Midbrain (tissue), 1 donor: ENCODE data around the gene PPP2R5C.
"Not testable (repeated sequence)": the region's sequence is repeated elsewhere in the genome, so short reads cannot be mapped to it uniquely, and the experiment has no call there.

Experiments
- DNase-seq: peaks from one replicate; lab custom pipeline; 2025; lab: John Stamatoyannopoulos, UW

PPP2R5C gene

DNA sequence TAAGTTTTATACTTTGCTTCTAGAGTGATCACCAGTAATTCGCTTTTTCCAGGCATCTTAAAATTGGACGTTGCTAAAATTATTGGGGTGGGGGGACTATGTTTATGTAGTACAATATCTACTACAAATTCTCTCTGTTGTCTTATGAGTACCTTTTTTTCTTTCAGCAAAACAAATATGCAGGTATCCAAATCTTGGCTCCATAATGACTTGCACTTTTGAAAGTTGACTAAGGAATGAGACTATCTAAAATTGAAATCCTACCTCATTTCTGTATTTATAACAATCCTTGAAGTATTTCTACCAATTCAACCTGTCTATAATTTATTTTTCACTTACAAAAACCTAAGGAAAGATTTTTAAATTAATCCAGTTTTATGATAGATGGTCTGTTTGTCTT, 205.2 kb downstream of the PPP2R5C start:
- DNase-seq = no peak

DNA sequence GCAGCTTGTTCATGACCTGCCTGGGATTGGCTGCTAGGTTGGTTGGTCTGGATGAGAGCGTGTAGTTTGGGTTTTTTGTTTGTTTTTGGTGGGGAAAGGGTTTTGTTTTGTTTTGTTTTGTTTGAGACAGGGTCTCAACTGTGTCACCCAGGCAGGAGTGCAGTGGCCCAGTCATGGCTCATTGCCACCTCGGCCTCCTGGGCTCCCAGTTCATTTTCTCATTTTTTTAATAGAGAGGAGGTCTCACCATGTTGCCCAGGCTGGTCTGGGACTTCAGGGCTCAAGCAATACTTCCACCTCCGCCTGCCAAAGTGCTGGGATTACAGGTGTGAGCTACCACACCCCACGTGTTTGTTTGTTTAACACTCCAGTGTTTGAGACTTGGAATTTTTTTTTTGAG, 206.7 kb downstream of the PPP2R5C start:
- DNase-seq = no peak

DNA sequence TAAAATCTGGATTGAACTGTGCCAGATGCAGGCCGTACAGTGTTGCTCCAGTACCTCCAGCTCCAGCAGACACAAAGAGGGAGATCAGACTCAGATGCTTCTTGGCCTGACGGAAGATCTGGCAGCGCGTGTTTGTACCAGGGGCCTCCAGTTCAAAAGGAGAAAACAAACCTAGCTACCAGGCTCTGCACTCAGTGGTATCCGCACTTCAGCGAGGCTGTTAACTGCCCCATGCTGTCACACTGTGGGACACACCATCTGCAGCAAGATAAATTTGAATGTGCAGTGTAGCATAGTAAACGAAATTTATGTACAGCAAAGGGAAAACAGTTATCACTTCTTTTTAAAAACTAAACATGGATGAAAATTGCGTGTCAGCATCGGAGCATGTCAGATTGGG, 208.0 kb downstream of the PPP2R5C start:
- DNase-seq = no peak

DNA sequence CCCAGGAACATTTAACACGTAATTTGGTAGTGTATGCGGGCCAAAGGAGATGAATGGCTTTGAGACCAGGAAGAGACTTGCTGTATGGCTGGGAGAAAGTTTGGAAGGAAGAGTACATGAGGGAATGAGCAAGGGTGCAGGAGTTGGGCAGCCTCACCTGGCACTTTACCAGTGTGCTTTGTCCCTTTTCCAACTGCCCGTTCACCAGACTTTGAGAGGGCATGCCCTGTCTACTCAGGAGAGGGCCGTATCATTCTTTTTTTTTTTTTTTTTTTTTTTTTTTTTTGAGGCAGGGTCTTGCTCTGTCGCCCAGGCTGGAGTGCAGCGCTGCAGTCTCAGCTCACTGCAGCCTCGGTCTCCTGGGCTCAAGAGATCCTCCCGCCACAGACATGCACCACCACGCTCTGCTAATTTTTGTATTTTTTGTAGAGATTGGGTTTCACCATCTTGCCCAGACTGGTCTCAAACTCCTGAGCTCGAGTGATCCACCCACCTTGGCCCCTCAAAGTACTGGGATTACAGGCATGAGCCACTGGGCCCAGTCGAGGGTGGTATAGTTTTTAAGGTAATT, 209.4 kb downstream of the PPP2R5C start:
- no peak for DNase-seq

DNA sequence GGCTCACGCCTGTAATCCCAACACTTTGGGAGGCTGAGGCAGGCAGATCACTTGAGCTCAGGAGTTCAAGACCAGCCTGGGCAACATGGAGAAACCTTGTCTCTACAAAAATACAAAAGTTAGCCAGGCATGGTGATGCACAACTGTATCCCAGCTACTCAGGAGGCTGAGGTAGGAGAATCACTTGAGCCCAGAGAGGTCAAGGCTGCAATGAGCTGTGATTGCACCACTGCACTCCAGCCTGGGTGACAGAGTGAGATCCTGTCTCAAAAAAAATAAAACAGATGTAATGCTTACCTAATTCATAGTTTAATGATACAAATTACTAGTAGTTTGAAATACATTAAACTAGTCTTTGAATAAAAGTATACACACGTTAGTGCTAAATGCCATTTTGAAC, 209.9 kb downstream of the PPP2R5C start:
- not testable (repeated sequence) for DNase-seq

DNA sequence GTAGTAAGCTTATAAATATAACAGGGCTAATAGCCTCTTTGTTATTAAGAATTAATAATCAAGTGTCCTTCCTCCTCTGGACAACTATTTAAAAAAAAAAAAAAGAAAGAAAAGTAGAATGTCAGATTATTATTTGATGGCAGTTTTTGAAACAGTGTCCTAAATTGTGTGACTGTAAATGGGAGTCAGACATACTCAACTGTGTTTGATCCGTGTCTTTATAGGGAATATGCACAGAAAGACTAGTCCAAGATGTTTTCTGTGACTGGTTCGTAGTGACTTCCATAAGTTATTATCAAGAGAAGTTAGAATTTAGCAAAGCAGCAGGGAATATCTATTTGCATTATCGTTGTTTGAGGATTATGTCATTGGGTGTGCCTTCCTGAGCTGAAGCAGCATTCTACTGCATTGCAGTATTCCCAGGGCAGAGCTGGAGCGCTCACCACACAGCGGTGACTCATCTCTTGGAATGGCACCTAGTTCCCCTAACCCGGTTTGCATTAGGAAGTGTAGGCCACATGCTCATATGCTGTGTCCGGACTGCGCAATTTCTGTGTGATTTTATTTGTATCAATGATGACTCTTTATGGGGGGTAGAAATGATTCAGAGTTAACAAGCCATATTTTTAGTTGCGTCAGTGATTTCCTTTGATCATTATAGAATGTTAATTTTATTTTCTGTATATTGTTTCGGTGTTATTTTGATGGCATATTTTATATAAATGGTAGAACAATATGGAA, 210.8 kb downstream of the PPP2R5C start:
- peak; percentile 25 for DNase-seq

DNA sequence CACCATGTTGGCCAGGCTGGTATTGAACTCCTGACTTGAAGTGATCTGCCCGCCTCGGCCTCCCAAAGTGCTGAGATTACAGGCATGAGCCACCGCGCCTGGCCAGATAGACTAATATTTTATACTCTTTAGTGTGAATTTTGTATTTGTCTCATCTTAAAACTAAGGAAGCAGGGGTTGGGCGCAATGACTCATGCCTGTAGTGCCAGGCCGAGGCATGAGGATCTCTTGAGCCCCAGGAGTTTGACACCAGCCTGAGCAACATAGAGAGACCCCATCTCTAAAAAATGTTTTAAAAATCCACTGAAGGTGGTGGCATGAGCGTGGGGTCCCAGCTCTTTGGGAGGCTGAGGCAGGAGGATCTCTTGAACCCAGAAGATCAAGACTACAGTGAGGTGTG, 211.8 kb downstream of the PPP2R5C start:
- no peak for DNase-seq

DNA sequence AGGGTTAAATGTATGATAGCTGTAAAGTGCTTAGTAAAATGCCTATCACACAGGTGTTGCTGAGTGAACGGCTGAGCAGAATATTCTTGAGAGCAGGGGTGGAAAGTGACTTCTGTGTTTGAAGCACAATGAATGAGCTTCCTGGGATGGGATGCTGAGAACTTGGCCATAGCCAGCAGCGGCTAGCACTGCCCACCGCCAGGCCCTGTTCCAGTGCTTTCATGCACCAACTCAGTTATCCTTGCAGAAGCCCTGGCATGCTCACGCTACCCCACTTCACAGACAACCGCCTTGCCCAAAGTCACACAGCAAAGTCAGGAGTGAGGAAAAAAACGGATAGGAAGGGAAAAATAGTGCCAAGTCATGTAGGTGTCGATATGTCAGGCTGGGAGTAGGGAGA, 213.7 kb downstream of the PPP2R5C start:
- no peak for DNase-seq
